HS-5 (cell line): Measurements from ENCODE around the gene ANKRD33.

ENCODE experiments used
- DNase-seq: peaks from one replicate; pipeline ENCODE4 v3.0.0-alpha.2; 2012; ENCODE audit warnings: low read depth

ANKRD33 gene

GRCh38 chr12:51901121-51901817 lies 13.4 kb downstream of the ANKRD33 start:
- DNase-seq, result no peak

- DNase-seq, result no peak
Measured at GRCh38 chr12:51901881-51902280, 14.0 kb downstream of the ANKRD33 start.

GRCh38 chr12:51904951-51905470 lies 17.1 kb downstream of the ANKRD33 start:
- DNase-seq, result no peak

GRCh38 chr12:51905471-51906429 lies 17.8 kb downstream of the ANKRD33 start:
- DNase-seq, result no peak

GRCh38 chr12:51906430-51907082 lies 18.7 kb downstream of the ANKRD33 start:
- no peak for DNase-seq

GRCh38 chr12:51907083-51907855 lies 19.4 kb downstream of the ANKRD33 start, which contains the start of gene ACVRL1:
TSS of gene ACVRL1 (plus strand) at chr12:51907504. CDS start at chr12:51912475, 4,971 bp downstream.
- no peak for DNase-seq

- no peak for DNase-seq
Measured at GRCh38 chr12:51907856-51908425, 20.0 kb downstream of the ANKRD33 start.

GRCh38 chr12:51908876-51909592 lies 21.1 kb downstream of the ANKRD33 start:
- DNase-seq, result no peak

GRCh38 chr12:51910168-51910567 lies 22.3 kb downstream of the ANKRD33 start:
- DNase-seq, result no peak

GRCh38 chr12:51910691-51911090 lies 22.8 kb downstream of the ANKRD33 start:
- DNase-seq, result no peak

GRCh38 chr12:51911307-51911706 lies 23.4 kb downstream of the ANKRD33 start:
- no peak for DNase-seq

- no peak for DNase-seq
Measured at GRCh38 chr12:51911788-51912711, 24.1 kb downstream of the ANKRD33 start.

GRCh38 chr12:51913071-51914033 lies 25.4 kb downstream of the ANKRD33 start:
- no peak for DNase-seq

- DNase-seq, result no peak
Measured at GRCh38 chr12:51914034-51914923, 26.4 kb downstream of the ANKRD33 start.

- DNase-seq, result no peak
Measured at GRCh38 chr12:51915003-51915625, 27.2 kb downstream of the ANKRD33 start.

- no peak for DNase-seq
Measured at GRCh38 chr12:51915951-51916350, 28.0 kb downstream of the ANKRD33 start.
